Measurements from ENCODE around the gene PRRG2.

- TF ChIP-seq GABPA (tag; conservative IDR thresholded peaks at IDR 0.05; ENCODE audit: low read depth) (no peak), RERE (CRISPR knock-in tag; IDR thresholded peaks at IDR 0.05; ENCODE audit: borderline replicate concordance) (no peak), NBN (IDR thresholded peaks at IDR 0.05; ENCODE audit: low read depth) (no peak), HDAC6 (IDR thresholded peaks at IDR 0.05; ENCODE audit: low read depth, low read length) (no peak)
Observed at GRCh38 chr19:49549045-49549444, 32.1 kb upstream of the PRRG2 start.
